ENCODE measurements around the gene TNNI3.

The TNNI3 gene

DNA sequence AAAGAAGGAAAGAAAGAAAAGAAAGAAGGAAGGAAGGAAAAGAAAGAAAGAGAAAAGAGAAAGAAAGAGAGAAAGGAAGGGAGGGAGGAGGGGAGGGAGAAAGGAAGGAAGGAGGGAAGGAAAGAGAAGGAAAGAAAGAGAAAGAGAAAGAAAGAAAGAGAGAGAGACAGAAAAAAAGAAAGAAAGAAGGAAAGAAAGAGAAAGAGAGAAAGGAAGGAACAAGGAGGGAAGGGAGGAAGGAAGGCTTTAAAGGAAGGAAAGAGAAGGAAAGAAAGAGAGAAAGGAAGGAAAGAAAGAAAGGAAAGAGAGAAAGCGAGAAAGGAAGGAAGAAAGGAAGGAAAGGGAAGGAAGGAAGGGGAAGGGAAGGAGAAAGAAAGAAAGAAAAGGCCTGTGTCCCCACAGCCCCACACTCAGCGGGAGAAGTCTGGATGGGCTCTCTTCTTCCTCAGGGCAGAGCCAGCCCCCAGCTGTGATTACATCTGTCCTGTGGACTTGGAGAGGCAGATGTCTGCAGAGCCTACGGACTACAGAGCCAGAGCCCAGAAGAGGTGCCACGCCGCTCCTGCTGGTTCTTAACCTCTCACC, 42.2 kb upstream of the TNNI3 start:
- no peak overlapping the region for H3K27ac ChIP-seq (ENCODE audit: low read depth, low read length)
- TF ChIP-seq, protein P1, sequence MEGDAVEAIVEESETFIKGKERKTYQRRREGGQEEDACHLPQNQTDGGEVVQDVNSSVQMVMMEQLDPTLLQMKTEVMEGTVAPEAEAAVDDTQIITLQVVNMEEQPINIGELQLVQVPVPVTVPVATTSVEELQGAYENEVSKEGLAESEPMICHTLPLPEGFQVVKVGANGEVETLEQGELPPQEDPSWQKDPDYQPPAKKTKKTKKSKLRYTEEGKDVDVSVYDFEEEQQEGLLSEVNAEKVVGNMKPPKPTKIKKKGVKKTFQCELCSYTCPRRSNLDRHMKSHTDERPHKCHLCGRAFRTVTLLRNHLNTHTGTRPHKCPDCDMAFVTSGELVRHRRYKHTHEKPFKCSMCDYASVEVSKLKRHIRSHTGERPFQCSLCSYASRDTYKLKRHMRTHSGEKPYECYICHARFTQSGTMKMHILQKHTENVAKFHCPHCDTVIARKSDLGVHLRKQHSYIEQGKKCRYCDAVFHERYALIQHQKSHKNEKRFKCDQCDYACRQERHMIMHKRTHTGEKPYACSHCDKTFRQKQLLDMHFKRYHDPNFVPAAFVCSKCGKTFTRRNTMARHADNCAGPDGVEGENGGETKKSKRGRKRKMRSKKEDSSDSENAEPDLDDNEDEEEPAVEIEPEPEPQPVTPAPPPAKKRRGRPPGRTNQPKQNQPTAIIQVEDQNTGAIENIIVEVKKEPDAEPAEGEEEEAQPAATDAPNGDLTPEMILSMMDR (IDR thresholded peaks at IDR 0.05; ENCODE audit: low read depth, low read length, poor library complexity, severe bottlenecking), result no peak
- TF ChIP-seq EZH2phosphoT487 (IDR thresholded peaks at IDR 0.05; ENCODE audit: borderline replicate concordance, low read length), result no peak

DNA sequence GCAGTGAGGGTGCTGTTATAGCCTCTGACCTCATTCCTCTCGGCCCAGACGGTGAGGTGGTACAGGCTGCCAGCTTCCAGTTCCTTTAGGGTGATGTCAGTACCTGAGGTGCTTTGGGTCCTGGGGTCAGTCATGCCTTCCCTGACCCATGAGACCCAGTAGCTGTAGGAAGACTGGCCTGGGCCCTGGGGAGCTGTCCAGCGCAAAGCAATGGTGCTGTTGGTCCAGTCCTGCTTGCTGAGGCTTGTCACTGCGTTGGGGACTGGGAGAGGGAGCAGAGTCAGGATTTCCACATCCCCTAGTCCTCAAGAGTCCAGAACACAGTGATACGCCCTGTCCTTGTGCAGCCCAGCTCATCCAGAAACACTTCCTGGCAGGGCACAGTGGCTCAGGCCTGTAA, 41.1 kb upstream of the TNNI3 start:
- Histone ChIP-seq H3K79me2 (ENCODE audit: control insufficient read depth, low read length) (no peaks in the 10 kb centered on the region), H3K4me3 (ENCODE audit: low read length) (no peak overlapping the region), H3F3A (ENCODE audit: control insufficient read depth, insufficient read depth) (no peaks in the 10 kb centered on the region), H3K9me3 (ENCODE audit: control insufficient read depth, insufficient read depth, low read length) (no peaks in the 10 kb centered on the region), H3K27me3 (ENCODE audit: control insufficient read depth, low read length) (no peaks in the 10 kb centered on the region; the same call in 1 of the 2 replicates), H3K4me2 (ENCODE audit: low read length) (no peak overlapping the region), H4K20me1 (ENCODE audit: control insufficient read depth, insufficient read depth, low read depth, low read length) (no peaks in the 10 kb centered on the region), H3K36me3 (ENCODE audit: control insufficient read depth, low read length) (no peaks in the 10 kb centered on the region), H3K27ac (ENCODE audit: low read depth, low read length) (no peak overlapping the region), H3K4me1 (ENCODE audit: control insufficient read depth, low read length) (no peaks in the 10 kb centered on the region), H3K9me2 (replicated peaks; ENCODE audit: control insufficient read depth, low read length) (no peaks in the 10 kb centered on the region)
- TF ChIP-seq, protein P1 (IDR thresholded peaks at IDR 0.05; ENCODE audit: low read depth, low read length, poor library complexity, severe bottlenecking), result no peak
- no peak for TF ChIP-seq EZH2phosphoT487 (IDR thresholded peaks at IDR 0.05; ENCODE audit: borderline replicate concordance, low read length)

More for the DNA sequence above, 42.2 kb upstream of the TNNI3 start:
- Histone ChIP-seq H3K4me1 (ENCODE audit: control insufficient read depth, low read length) (no peaks in the 10 kb centered on the region), H3K27me3 (ENCODE audit: control insufficient read depth, low read length) (no peaks in the 10 kb centered on the region), H3K79me2 (ENCODE audit: control insufficient read depth, low read length) (no peaks in the 10 kb centered on the region), H3K9me3 (ENCODE audit: control insufficient read depth, insufficient read depth, low read length) (no peaks in the 10 kb centered on the region), H3K9me2 (replicated peaks; ENCODE audit: control insufficient read depth, low read length) (no peaks in the 10 kb centered on the region), H3K36me3 (ENCODE audit: control insufficient read depth, low read length) (no peaks in the 10 kb centered on the region), H3K4me2 (ENCODE audit: low read length) (no peak overlapping the region), H4K20me1 (ENCODE audit: control insufficient read depth, insufficient read depth, low read depth, low read length) (no peaks in the 10 kb centered on the region), H3F3A (ENCODE audit: control insufficient read depth, insufficient read depth) (no peaks in the 10 kb centered on the region), H3K4me3 (ENCODE audit: low read length) (no peak overlapping the region)

DNA sequence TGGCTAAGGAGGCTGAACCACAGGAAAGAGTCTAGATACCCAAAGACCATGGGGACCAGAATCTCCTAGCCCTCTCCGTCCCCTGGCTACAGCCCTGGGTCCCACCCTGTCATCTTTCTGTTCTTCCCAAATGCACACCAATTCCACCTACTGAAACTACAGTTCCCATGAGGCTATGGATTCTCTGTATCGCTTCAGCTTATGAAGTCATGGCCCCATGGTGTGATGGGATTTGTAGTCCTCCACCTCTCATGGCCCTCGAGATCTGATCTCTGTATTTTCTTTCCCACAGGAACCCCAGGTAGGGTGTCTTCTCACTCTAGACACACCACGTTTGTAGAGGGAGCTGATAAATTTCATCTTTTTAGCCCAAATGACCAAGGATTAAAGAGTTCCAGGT, 40.0 kb upstream of the TNNI3 start:
- TF ChIP-seq, protein P1 (IDR thresholded peaks at IDR 0.05; ENCODE audit: low read depth, low read length, poor library complexity, severe bottlenecking), result no peak
- no peak for TF ChIP-seq EZH2phosphoT487 (IDR thresholded peaks at IDR 0.05; ENCODE audit: borderline replicate concordance, low read length)
- Histone ChIP-seq H3K4me1 (ENCODE audit: control insufficient read depth, low read length) (no peaks in the 10 kb centered on the region), H3K9me3 (ENCODE audit: control insufficient read depth, insufficient read depth, low read length) (no peaks in the 10 kb centered on the region), H3K27ac (ENCODE audit: low read depth, low read length) (no peak overlapping the region), H4K20me1 (ENCODE audit: control insufficient read depth, insufficient read depth, low read depth, low read length) (no peaks in the 10 kb centered on the region), H3K79me2 (ENCODE audit: control insufficient read depth, low read length) (no peaks in the 10 kb centered on the region), H3K36me3 (ENCODE audit: control insufficient read depth, low read length) (no peaks in the 10 kb centered on the region), H3K4me2 (ENCODE audit: low read length) (no peak overlapping the region), H3K4me3 (ENCODE audit: low read length) (no peak overlapping the region), H3F3A (ENCODE audit: control insufficient read depth, insufficient read depth) (no peaks in the 10 kb centered on the region), H3K9me2 (replicated peaks; ENCODE audit: control insufficient read depth, low read length) (no peaks in the 10 kb centered on the region), H3K27me3 (ENCODE audit: control insufficient read depth, low read length) (no peaks in the 10 kb centered on the region; the same call in 1 of the 2 replicates)

Data from DOHH2 (cell line).